Mucosa of stomach (tissue), 1 donor: Measurements from ENCODE around the gene BBX.

Source experiments
- H3K27me3 ChIP-seq: one replicate; pipeline ENCODE4 v1.7.0; 2013; ENCODE audit warnings: mild to moderate bottlenecking, low read length; ENCODE audit not compliant: control insufficient read depth, insufficient read depth
- H3K36me3 ChIP-seq: one replicate; pipeline ENCODE4 v1.7.0; 2013; ENCODE audit warnings: low read length; ENCODE audit not compliant: control insufficient read depth, insufficient read depth
- H3K4me1 ChIP-seq: one replicate; pipeline ENCODE4 v1.7.0; 2013; ENCODE audit warnings: mild to moderate bottlenecking, low read length; ENCODE audit not compliant: control insufficient read depth, insufficient read depth
- H3K4me3 ChIP-seq: one replicate; pipeline ENCODE4 v1.7.0; 2013; ENCODE audit warnings: low read length
- H3K9ac ChIP-seq: one replicate; pipeline ENCODE4 v1.7.0; 2013; ENCODE audit warnings: mild to moderate bottlenecking, low read length, moderate library complexity
- H3K9me3 ChIP-seq: one replicate; pipeline ENCODE4 v1.7.0; 2013; ENCODE audit warnings: mild to moderate bottlenecking, low read length, moderate library complexity; ENCODE audit not compliant: control insufficient read depth
- donor health status: Pancreatic carcinoma.

BBX gene

GRCh38 chr3:107612664-107613084 lies 89.9 kb downstream of the BBX start:
- H3K9ac ChIP-seq = no peak overlapping the region
- no peaks in the 10 kb centered on the region for H3K9me3 ChIP-seq
- no peaks in the 10 kb centered on the region for H3K4me1 ChIP-seq
- no peak overlapping the region for H3K4me3 ChIP-seq
- H3K27me3 ChIP-seq = no peaks in the 10 kb centered on the region
- no peaks in the 10 kb centered on the region for H3K36me3 ChIP-seq

GRCh38 chr3:107619549-107619948 lies 96.8 kb downstream of the BBX start:
- no peaks in the 10 kb centered on the region for H3K36me3 ChIP-seq

GRCh38 chr3:107620534-107620933 lies 97.8 kb downstream of the BBX start:
- Histone ChIP-seq H3K9ac (no peak overlapping the region), H3K36me3 (no peaks in the 10 kb centered on the region), H3K9me3 (no peaks in the 10 kb centered on the region), H3K27me3 (no peaks in the 10 kb centered on the region), H3K4me1 (peaks cover 4% of the 10 kb centered on the region), H3K4me3 (no peak overlapping the region)

More at GRCh38 chr3:107619549-107619948, 96.8 kb downstream of the BBX start:
- H3K27me3 ChIP-seq = no peaks in the 10 kb centered on the region
- no peak overlapping the region for H3K4me3 ChIP-seq
- H3K4me1 ChIP-seq = peaks cover 4% of the 10 kb centered on the region
- no peaks in the 10 kb centered on the region for H3K9me3 ChIP-seq
- no peak overlapping the region for H3K9ac ChIP-seq

- H3K36me3 ChIP-seq = no peaks in the 10 kb centered on the region
- no peaks in the 10 kb centered on the region for H3K9me3 ChIP-seq
- H3K4me3 ChIP-seq = no peak overlapping the region
- H3K4me1 ChIP-seq = peaks cover 4% of the 10 kb centered on the region
- no peak overlapping the region for H3K9ac ChIP-seq
- no peaks in the 10 kb centered on the region for H3K27me3 ChIP-seq
Observed at GRCh38 chr3:107621465-107621864, 98.7 kb downstream of the BBX start.

GRCh38 chr3:107627962-107628542 lies 105.3 kb downstream of the BBX start:
- H3K27me3 ChIP-seq = no peaks in the 10 kb centered on the region
- no peak overlapping the region for H3K9ac ChIP-seq

GRCh38 chr3:107629566-107629965 lies 106.8 kb downstream of the BBX start:
- no peaks in the 10 kb centered on the region for H3K4me1 ChIP-seq
- no peaks in the 10 kb centered on the region for H3K27me3 ChIP-seq
- no peak overlapping the region for H3K9ac ChIP-seq
- H3K36me3 ChIP-seq = no peaks in the 10 kb centered on the region
- H3K9me3 ChIP-seq = no peaks in the 10 kb centered on the region
- no peak overlapping the region for H3K4me3 ChIP-seq

More at GRCh38 chr3:107627962-107628542, 105.3 kb downstream of the BBX start:
- Histone ChIP-seq H3K4me1 (no peaks in the 10 kb centered on the region), H3K9me3 (no peaks in the 10 kb centered on the region), H3K4me3 (no peak overlapping the region), H3K36me3 (no peaks in the 10 kb centered on the region)

GRCh38 chr3:107630779-107631178 lies 108.0 kb downstream of the BBX start:
- no peaks in the 10 kb centered on the region for H3K36me3 ChIP-seq
- H3K9me3 ChIP-seq = no peaks in the 10 kb centered on the region
- H3K9ac ChIP-seq = no peak overlapping the region
- no peaks in the 10 kb centered on the region for H3K27me3 ChIP-seq
- no peaks in the 10 kb centered on the region for H3K4me1 ChIP-seq
- no peak overlapping the region for H3K4me3 ChIP-seq

GRCh38 chr3:107632576-107632975 lies 109.8 kb downstream of the BBX start:
- no peaks in the 10 kb centered on the region for H3K36me3 ChIP-seq

GRCh38 chr3:107633327-107634098 lies 110.8 kb downstream of the BBX start:
- no peak overlapping the region for H3K4me3 ChIP-seq
- H3K4me1 ChIP-seq = no peaks in the 10 kb centered on the region
- H3K36me3 ChIP-seq = no peaks in the 10 kb centered on the region
- no peaks in the 10 kb centered on the region for H3K9me3 ChIP-seq
- no peaks in the 10 kb centered on the region for H3K27me3 ChIP-seq
- no peak overlapping the region for H3K9ac ChIP-seq

More at GRCh38 chr3:107632576-107632975, 109.8 kb downstream of the BBX start:
- Histone ChIP-seq H3K4me3 (no peak overlapping the region), H3K9ac (no peak overlapping the region), H3K4me1 (no peaks in the 10 kb centered on the region), H3K27me3 (no peaks in the 10 kb centered on the region), H3K9me3 (no peaks in the 10 kb centered on the region)

- Histone ChIP-seq H3K4me3 (no peak overlapping the region), H3K36me3 (no peaks in the 10 kb centered on the region), H3K9me3 (no peaks in the 10 kb centered on the region), H3K9ac (no peak overlapping the region), H3K27me3 (no peaks in the 10 kb centered on the region), H3K4me1 (no peaks in the 10 kb centered on the region)
Observed at GRCh38 chr3:107634099-107634489, 111.3 kb downstream of the BBX start.

- H3K4me1 ChIP-seq = no peaks in the 10 kb centered on the region
- no peak overlapping the region for H3K4me3 ChIP-seq
- H3K9me3 ChIP-seq = no peaks in the 10 kb centered on the region
- H3K27me3 ChIP-seq = no peaks in the 10 kb centered on the region
- no peaks in the 10 kb centered on the region for H3K36me3 ChIP-seq
- no peak overlapping the region for H3K9ac ChIP-seq
Observed at GRCh38 chr3:107637416-107638183, 114.8 kb downstream of the BBX start.
